Thoracic aorta (tissue), 2 donors: Measurements from ENCODE around the gene TPR. TPM values are rescaled to one million over a fixed set of nuclear protein-coding genes. Genes with fewer than 3 reads are reported as not detected.

ENCODE experiments used
- ATAC-seq: fragments of 150-250 bp; one replicate; pipeline ENCODE4 v1.8.0; 2017; ENCODE audit warnings: low read depth; ENCODE audit not compliant: insufficient number of reproducible peaks, low FRiP score
- DNase-seq: peaks from one replicate; pipeline ENCODE4 v3.0.0-alpha.2; 2020; ENCODE audit warnings: low spot score
- H3K27ac ChIP-seq, 2 donors: fragments of 200-600 bp; sonication (generic); 1 replicate in 1 of 2; 2 replicates in 1 of 2; pipeline ENCODE4 v1.5.1; 2016; ENCODE audit warnings: mild to moderate bottlenecking in 2 of 2, moderate library complexity in 2 of 2
- H3K27me3 ChIP-seq: fragments of 200-600 bp; sonication (generic); replicated peaks from 2 replicates; pipeline ENCODE4 v1.6.0; 2016; ENCODE audit warnings: mild to moderate bottlenecking; ENCODE audit not compliant: insufficient read depth
- H3K36me3 ChIP-seq: fragments of 200-600 bp; sonication (generic); one replicate; pipeline ENCODE4 v1.5.1; 2016
- H3K4me1 ChIP-seq, 2 donors: fragments of 200-600 bp; sonication (generic); 1 replicate in 1 of 2; 2 replicates in 1 of 2; pipeline versions ENCODE4 v1.5.1 to v1.6.0; 2016; ENCODE audit warnings: low read depth in 2 of 2, mild to moderate bottlenecking in 1 of 2; ENCODE audit not compliant: control insufficient read depth in 1 of 2
- H3K4me3 ChIP-seq: fragments of 200-600 bp; sonication (generic); 2 replicates; pipeline ENCODE4 v1.5.1; 2016; ENCODE audit warnings: mild to moderate bottlenecking
- H3K9me3 ChIP-seq: fragments of 200-600 bp; sonication (generic); 2 replicates; pipeline ENCODE4 v1.5.1; 2016
- CTCF ChIP-seq: fragments of 200-600 bp; sonication (generic); IDR thresholded peaks from one replicate; pipeline ENCODE4 v1.5.1; 2019; ENCODE audit warnings: antibody characterized with exemption
- total RNA-seq, 2 donors: library from RNA; depleted of rRNA; stranded (reverse); fragments of >200 nt; gene quantifications; one replicate each; pipeline versions ENCODE4 v1.1.0 to v1.2.3, GENCODE V29; 2016

Gene TPR
- total RNA-seq, 2 donors from 2014 or later, result 72.0 to 110 TPM

- H3K27ac ChIP-seq, result no peak overlapping the region
- H3K36me3 ChIP-seq, result no peaks in the 10 kb centered on the region
- TF ChIP-seq CTCF, result no peak
- H3K9me3 ChIP-seq, result no peaks in the 10 kb centered on the region
- no peak overlapping the region for H3K4me3 ChIP-seq
- no peaks in the 10 kb centered on the region for H3K4me1 ChIP-seq
- ATAC-seq (no peak), DNase-seq (no peak)
- no peaks in the 10 kb centered on the region for H3K27me3 ChIP-seq
Measured at GRCh38 chr1:186271032-186271431, 104.0 kb downstream of the TPR start.

Other genes starting within 250 kb of the TPR start
- 1 to 10 TPM; 2.3 to 8.7 TPM for gene PRG4, start 79.0 kb downstream of the TPR start, total RNA-seq
- 10 to 100 TPM; 14.6 to 18.4 TPM for gene ODR4, start 585 bp upstream of the TPR start, total RNA-seq
- not detected for gene PDC, start 85.9 kb upstream of the TPR start, total RNA-seq